HepG2 (cell line): ENCODE data around the gene GPN2. TPM values are rescaled to one million over a fixed set of nuclear protein-coding genes. Genes with fewer than 3 reads are reported as not detected.
"Not testable (repeated sequence)": the region's sequence is repeated elsewhere in the genome, so short reads cannot be mapped to it uniquely, and the experiment has no call there.

Experiments used
- ATF4 ChIP-seq, 2 experiments: fragments of 450-650 bp in 1 of 2; sonication (generic) in 1 of 2; formaldehyde crosslinking; IDR thresholded peaks; 2 replicates each; pipeline versions ENCODE4 v1.5.0 to v1.8.0; 2020 to 2022; ENCODE audit warnings: mild to moderate bottlenecking in 1 of 2, missing genetic modification reagents in 1 of 2
- CREB1 ChIP-seq, 2 experiments: fragments of 450-650 bp in 1 of 2; IDR thresholded peaks; 2 replicates each; pipeline ENCODE4 v1.6.1; 2016 to 2017; ENCODE audit warnings: control low read depth in 1 of 2, mild to moderate bottlenecking in 1 of 2, missing compliant biosample characterization in 1 of 2, missing genetic modification characterization in 1 of 2
- DPF2 ChIP-seq: sonication (generic); formaldehyde crosslinking; IDR thresholded peaks from 2 replicates; pipeline ENCODE4 v1.4.0; 2020; ENCODE audit warnings: mild to moderate bottlenecking, low read depth, missing genetic modification reagents, borderline replicate concordance
- ELF3 ChIP-seq: IDR thresholded peaks from 2 replicates; pipeline ENCODE4 v1.6.1; 2016; ENCODE audit warnings: missing genetic modification reagents, missing compliant biosample characterization
- FOXK2 ChIP-seq: fragments of 450-650 bp; IDR thresholded peaks from 2 replicates; pipeline ENCODE4 v1.6.1; 2016
- GATAD2A ChIP-seq: IDR thresholded peaks from 2 replicates; pipeline ENCODE4 v1.6.1; 2016
- HMG20B ChIP-seq: conservative IDR thresholded peaks from 2 replicates; pipeline ENCODE4 v1.6.1; 2016; ENCODE audit warnings: missing genetic modification reagents, missing compliant biosample characterization
- HOXA3 ChIP-seq: sonication (generic); formaldehyde crosslinking; IDR thresholded peaks from 2 replicates; pipeline ENCODE4 v1.5.0; 2020; ENCODE audit warnings: missing genetic modification reagents
- JUND ChIP-seq: sonication (generic); formaldehyde crosslinking; IDR thresholded peaks from 2 replicates; pipeline ENCODE4 v1.8.0; 2022; ENCODE audit warnings: mild to moderate bottlenecking, missing genetic modification reagents
- KDM1A ChIP-seq: IDR thresholded peaks from 2 replicates; pipeline ENCODE4 v1.6.1; 2016; ENCODE audit warnings: missing compliant biosample characterization
- SALL1 ChIP-seq: sonication (generic); formaldehyde crosslinking; IDR thresholded peaks from 2 replicates; pipeline ENCODE4 v1.8.0; 2022; ENCODE audit warnings: mild to moderate bottlenecking, missing genetic modification reagents
- SKI ChIP-seq: fragments of 450-650 bp; IDR thresholded peaks from one replicate; pipeline ENCODE4 v1.6.1; 2018; ENCODE audit warnings: mild to moderate bottlenecking; ENCODE audit not compliant: partially characterized antibody
- STAG1 ChIP-seq: sonication (generic); formaldehyde crosslinking; IDR thresholded peaks from 2 replicates; pipeline ENCODE4 v1.4.0; 2020; ENCODE audit warnings: missing genetic modification reagents
- THRA ChIP-seq: sonication (generic); formaldehyde crosslinking; IDR thresholded peaks from 2 replicates; pipeline ENCODE4 v1.4.0; 2020; ENCODE audit warnings: missing genetic modification reagents, borderline replicate concordance
- ZBTB33 ChIP-seq: sonication (generic); formaldehyde crosslinking; IDR thresholded peaks from 2 replicates; pipeline ENCODE4 v1.4.0; 2020; ENCODE audit warnings: missing genetic modification reagents
- ZBTB7B ChIP-seq: sonication (generic); formaldehyde crosslinking; IDR thresholded peaks from 2 replicates; pipeline ENCODE4 v1.4.0; 2020; ENCODE audit warnings: missing genetic modification reagents
- ZHX1 ChIP-seq: sonication (generic); formaldehyde crosslinking; IDR thresholded peaks from 2 replicates; pipeline ENCODE4 v1.8.1; 2022; ENCODE audit warnings: low read depth, mild to moderate bottlenecking, missing genetic modification reagents
- ZKSCAN8 ChIP-seq: IDR thresholded peaks from 2 replicates; pipeline ENCODE4 v1.6.1; 2016; ENCODE audit warnings: borderline replicate concordance, missing genetic modification reagents, missing compliant biosample characterization
- ZNF18 ChIP-seq: sonication (generic); formaldehyde crosslinking; IDR thresholded peaks from 2 replicates; pipeline ENCODE4 v1.8.0; 2022; ENCODE audit warnings: mild to moderate bottlenecking, missing genetic modification reagents; ENCODE audit not compliant: insufficient replicate concordance
- ZNF501 ChIP-seq: sonication (generic); formaldehyde crosslinking; IDR thresholded peaks from 2 replicates; pipeline ENCODE4 v1.5.1; 2020; ENCODE audit warnings: mild to moderate bottlenecking, moderate library complexity, missing genetic modification reagents
- ZNF746 ChIP-seq: sonication (generic); formaldehyde crosslinking; IDR thresholded peaks from 2 replicates; pipeline ENCODE4 v1.8.0; 2022; ENCODE audit warnings: mild to moderate bottlenecking, missing genetic modification reagents
- ZNF768 ChIP-seq: sonication (generic); formaldehyde crosslinking; IDR thresholded peaks from 2 replicates; pipeline ENCODE4 v1.4.0; 2020; ENCODE audit warnings: missing genetic modification reagents
- polyA plus RNA-seq, 8 experiments: library from polyadenylated mRNA; depleted of rRNA in 3 of 8; stranded (reverse) in 7 of 8; unstranded in 1 of 8; fragments of >200 nt; fragmentation: Illumina TruSeq in 4 of 8; extraction: Trizol in 4 of 8; gene quantifications; 2 replicates each; pipeline versions ENCODE4 v1.2.1 to v1.2.3, GENCODE V29; 2011 to 2016; ENCODE audit warnings: low read depth in 4 of 8, missing spikeins in 1 of 8, mixed read lengths in 1 of 8; ENCODE audit not compliant: insufficient read depth in 1 of 8
- total RNA-seq, 5 experiments: library from RNA; depleted of rRNA; stranded (reverse); fragments of >200 nt; fragmentation: Illumina TruSeq; extraction: Trizol; gene quantifications; 2 replicates each; pipeline ENCODE4 v1.2.3, GENCODE V29; 2016; ENCODE audit warnings: low read depth in 1 of 5

The GPN2 gene
- total and polyA plus RNA-seq, 2 of the 13 experiments (the other 11 are each of a cell fraction or from before 2014, with no cell fraction given), result 19.3 to 38.9 TPM

- peak; percentile 34 for TF ChIP-seq ZNF18 (CRISPR knock-in tag)
- TF ChIP-seq ZBTB7B (CRISPR knock-in tag), result 0 out of 2 replicates have a peak, but pooled peaks have one; percentile 22
- peak; percentile 26; the same call in 1 of the 2 replicates for TF ChIP-seq ELF3 (CRISPR knock-in tag)
- TF ChIP-seq ZHX1 (CRISPR knock-in tag), result peak; percentile 80; the same call in 1 of the 2 replicates
- TF ChIP-seq DPF2 (CRISPR knock-in tag), result peak; percentile 52; the same call in 1 of the 2 replicates
- 0 out of 2 replicates have a peak, but pooled peaks have one; percentile 28 for TF ChIP-seq ZNF501 (CRISPR knock-in tag)
- TF ChIP-seq GATAD2A (CRISPR knock-in tag), result peak; percentile 81
- TF ChIP-seq ZKSCAN8, result peak; percentile 44; the same call in 1 of the 2 replicates
- TF ChIP-seq STAG1 (CRISPR knock-in tag), result peak; percentile 30; the same call in 1 of the 2 replicates
- peak in 1 of 2 experiments; percentile 89; a peak in 2 of 4 replicates for TF ChIP-seq ATF4 (CRISPR knock-in tag; IDR thresholded peaks at IDR 0.05)
- TF ChIP-seq CREB1 (IDR thresholded peaks at IDR 0.05), result not testable (repeated sequence)
- 0 out of 2 replicates have a peak, but pooled peaks have one; percentile 44 for TF ChIP-seq CREB1 (CRISPR knock-in tag; IDR thresholded peaks at IDR 0.05)
- peak; percentile 73; the same call in 1 of the 2 replicates for TF ChIP-seq JUND (CRISPR knock-in tag)
- peak; percentile 60; the same call in 1 of the 2 replicates for TF ChIP-seq ZNF768 (CRISPR knock-in tag)
- TF ChIP-seq HOXA3 (CRISPR knock-in tag), result peak; percentile 78
- TF ChIP-seq HMG20B (CRISPR knock-in tag), result 0 out of 2 replicates have a peak, but pooled peaks have one; percentile 34
- peak; percentile 76 for TF ChIP-seq ZBTB33 (CRISPR knock-in tag)
- peak; percentile 80 for TF ChIP-seq ZNF746
- peak; percentile 93 for TF ChIP-seq SALL1
- TF ChIP-seq FOXK2, result peak; percentile 55; the same call in 1 of the 2 replicates
- TF ChIP-seq THRA, result peak; percentile 73; the same call in 1 of the 2 replicates
- TF ChIP-seq KDM1A (CRISPR knock-in tag), result peak; percentile 96; the same call in 1 of the 2 replicates
- peak; percentile 84 for TF ChIP-seq SKI
These were observed 8.5 kb downstream of the GPN2 start (continued) for GRCh38 chr1:26881611-26882010.
